ENCODE measurements around the gene ATP6V1G1. TPM values are rescaled to one million over a fixed set of nuclear protein-coding genes. Genes with fewer than 3 reads are reported as not detected.

The ATP6V1G1 gene
- total and polyA plus RNA-seq, 2 of the 13 experiments (the other 11 are each of a cell fraction or from before 2014, with no cell fraction given): 108 to 158 TPM

GRCh38 chr9:114587345-114588202, at the start of gene ATP6V1G1 (continued):
- TF ChIP-seq ZNF318 (CRISPR knock-in tag; IDR thresholded peaks at IDR 0.05) (no peak), REL (CRISPR knock-in tag; conservative IDR thresholded peaks at IDR 0.05) (no peak), HOXA3 (CRISPR knock-in tag; IDR thresholded peaks at IDR 0.05) (peak; percentile 72; the same call in 1 of the 2 replicates), HHEX (CRISPR knock-in tag; IDR thresholded peaks at IDR 0.05) (no peak), KAT8 (CRISPR knock-in tag; IDR thresholded peaks at IDR 0.05) (peak; percentile 97), MIER3 (CRISPR knock-in tag; IDR thresholded peaks at IDR 0.05; ENCODE audit: borderline replicate concordance) (peak; percentile 72; the same call in 1 of the 2 replicates), TAF1 (CRISPR knock-in tag; IDR thresholded peaks at IDR 0.05) (peak; percentile 95), BRCA1 (CRISPR knock-in tag; IDR thresholded peaks at IDR 0.05) (peak; percentile 56; the same call in 1 of the 2 replicates), ZBTB20 (CRISPR knock-in tag; IDR thresholded peaks at IDR 0.05; ENCODE audit: borderline replicate concordance, low read depth) (no peak), ELF4 (CRISPR knock-in tag; IDR thresholded peaks at IDR 0.05; ENCODE audit: borderline replicate concordance) (peak; percentile 51; the same call in 1 of the 2 replicates), ZNF335 (CRISPR knock-in tag; IDR thresholded peaks at IDR 0.05) (peak; percentile 96), ZNF552 (CRISPR knock-in tag; IDR thresholded peaks at IDR 0.05; ENCODE audit: borderline replicate concordance) (no peak), ZNF775 (CRISPR knock-in tag; IDR thresholded peaks at IDR 0.05; ENCODE audit: borderline replicate concordance) (0 out of 2 replicates have a peak, but pooled peaks have one; percentile 14), ZNF883 (CRISPR knock-in tag; IDR thresholded peaks at IDR 0.05; ENCODE audit: not compliant biosample characterization) (no peak), HNF4A (CRISPR knock-in tag; IDR thresholded peaks at IDR 0.05) (no peak), NFKBIZ (CRISPR knock-in tag; IDR thresholded peaks at IDR 0.05) (no peak; the same call in 1 of the 2 replicates), MAF1 (CRISPR knock-in tag; IDR thresholded peaks at IDR 0.05; ENCODE audit: borderline replicate concordance) (peak; percentile 84; the same call in 1 of the 2 replicates), ZNF556 (CRISPR knock-in tag; IDR thresholded peaks at IDR 0.05; ENCODE audit: borderline replicate concordance) (no peak; the same call in 1 of the 2 replicates), ZBTB25 (CRISPR knock-in tag; IDR thresholded peaks at IDR 0.05) (peak; percentile 78)
